HG02943 (cell line): ENCODE results near the gene BCAR3.

Experiments
- ATAC-seq: cut with Tn5 transposase; IDR thresholded peaks from one replicate; pipeline ENCODE4 v1.9.1; 2021; ENCODE audit warnings: mild to moderate bottlenecking, low read depth, moderate library complexity; ENCODE audit not compliant: unreplicated experiment

Gene BCAR3

DNA sequence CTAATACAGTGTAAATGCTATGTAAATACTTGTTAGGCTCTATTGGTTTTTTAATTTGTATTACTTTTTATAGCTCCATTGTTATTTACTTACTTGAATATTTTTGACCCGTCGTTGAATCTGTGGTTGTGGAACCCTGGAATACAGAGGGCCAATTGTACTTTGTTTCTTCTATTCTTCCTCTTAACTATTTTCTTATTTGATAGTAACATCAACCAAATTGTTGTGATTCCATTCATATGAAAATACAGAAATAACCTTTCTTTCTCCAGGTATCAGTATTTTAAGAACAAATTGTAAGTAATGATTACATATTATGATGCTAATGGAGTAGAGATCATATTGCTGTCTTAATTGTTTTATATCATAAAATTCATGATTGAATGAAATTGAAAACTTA is 160.0 kb downstream of the BCAR3 start:
- ATAC-seq, result no peak

DNA sequence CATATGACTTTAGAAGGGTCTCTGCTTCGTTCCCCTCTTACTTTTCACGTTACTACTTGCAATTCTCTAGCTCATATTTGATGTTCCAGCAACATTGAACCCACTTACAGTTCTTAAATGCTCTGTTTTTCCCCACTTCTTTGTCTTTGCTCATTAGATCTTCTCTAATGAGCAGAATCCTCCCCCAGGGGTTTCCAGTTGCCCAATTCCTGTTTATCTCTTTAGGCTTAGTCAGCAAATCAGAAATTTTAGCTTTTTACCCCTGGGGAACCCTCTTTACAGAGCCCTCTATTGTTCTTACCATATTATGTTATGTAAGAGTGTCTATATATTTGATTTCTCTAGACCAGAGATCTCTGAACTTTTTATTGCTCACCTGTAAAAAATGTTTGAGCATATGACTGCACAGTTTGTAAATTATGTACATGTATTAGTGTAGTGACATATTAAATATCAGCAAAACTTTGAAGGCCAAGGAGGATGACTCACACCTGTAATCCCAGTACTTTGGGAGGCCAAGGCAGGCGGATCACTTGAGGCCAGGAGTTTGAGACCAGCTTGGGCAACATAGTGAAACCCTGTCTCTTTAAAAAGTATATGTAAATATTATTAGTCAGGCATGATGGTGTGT is 162.3 kb downstream of the BCAR3 start:
- no peak for ATAC-seq

DNA sequence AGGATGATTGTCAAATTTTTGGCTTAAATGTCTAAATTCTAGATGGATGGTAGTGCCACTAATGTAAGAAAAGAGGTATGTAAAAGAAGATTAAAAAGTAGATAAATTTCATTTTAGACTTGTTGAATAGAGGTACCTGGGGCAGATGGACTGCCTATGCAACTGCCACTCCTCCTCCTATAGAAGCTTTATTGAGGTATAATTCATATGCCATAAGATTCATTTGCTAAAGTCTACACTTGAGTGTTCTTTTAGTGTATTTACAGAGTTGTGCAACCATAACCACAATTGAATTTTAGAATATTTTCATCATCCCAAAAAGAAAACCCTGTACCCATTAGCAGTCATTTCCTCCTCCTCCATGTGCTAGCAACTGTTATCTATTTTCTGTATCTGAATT is 163.1 kb downstream of the BCAR3 start:
- no peak for ATAC-seq

DNA sequence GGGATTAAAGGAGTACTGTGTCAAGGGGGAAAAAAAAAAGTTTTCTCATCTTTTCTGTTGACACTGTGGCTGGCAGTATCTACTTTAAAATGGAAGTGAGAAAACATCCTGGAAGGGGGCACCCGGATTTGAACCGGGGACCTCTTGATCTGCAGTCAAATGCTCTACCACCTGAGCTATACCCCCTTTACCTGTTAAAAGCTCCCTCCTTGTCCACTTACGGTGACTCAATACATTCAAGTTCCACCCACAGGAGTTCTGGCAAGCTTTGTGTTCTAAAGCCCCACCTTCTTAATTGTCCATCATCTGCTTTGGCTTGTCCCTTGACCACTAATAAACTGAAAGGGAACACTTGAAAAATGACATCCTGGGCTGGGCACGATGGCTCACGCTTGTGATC is 165.5 kb downstream of the BCAR3 start:
- ATAC-seq, result no peak
